Endodermal cell (in vitro differentiated cells): ENCODE data around the gene IDI2. TPM values are rescaled to one million over a fixed set of nuclear protein-coding genes. Genes with fewer than 3 reads are reported as not detected.

Source experiments
- DNase-seq: peaks from one replicate; pipeline ENCODE4 v3.0.0-alpha.2; 2017
- H3K27ac ChIP-seq: 2 replicates; pipeline ENCODE4 v1.5.1; 2013; ENCODE audit warnings: mild to moderate bottlenecking, low read depth, low read length, moderate library complexity
- H3K27me3 ChIP-seq: 2 replicates; pipeline ENCODE4 v1.6.1; 2013; ENCODE audit warnings: mild to moderate bottlenecking, low read length, moderate library complexity; ENCODE audit not compliant: insufficient read depth, control insufficient read depth, poor library complexity, severe bottlenecking
- H3K36me3 ChIP-seq: 2 replicates; pipeline ENCODE4 v1.7.0; 2013; ENCODE audit warnings: mild to moderate bottlenecking, low read length, moderate library complexity; ENCODE audit not compliant: control insufficient read depth, insufficient read depth
- H3K4me1 ChIP-seq: one replicate; pipeline ENCODE4 v1.7.0; 2013; ENCODE audit warnings: low read length; ENCODE audit not compliant: control insufficient read depth, insufficient read depth
- H3K4me3 ChIP-seq: 2 replicates; pipeline ENCODE4 v1.5.1; 2013; ENCODE audit warnings: mild to moderate bottlenecking, low read length, moderate library complexity
- H3K9ac ChIP-seq: 2 replicates; pipeline ENCODE4 v1.6.1; 2013; ENCODE audit warnings: mild to moderate bottlenecking, low read length, moderate library complexity; ENCODE audit not compliant: poor library complexity, severe bottlenecking; ENCODE audit errors: extremely low read depth
- H3K9me3 ChIP-seq: 2 replicates; pipeline ENCODE4 v1.6.1; 2013; ENCODE audit warnings: mild to moderate bottlenecking, low read length, moderate library complexity; ENCODE audit not compliant: control insufficient read depth
- H3K27ac Mint-ChIP-seq: 2 replicates; pipeline ENCODE4 v1.8.0; 2020; ENCODE audit warnings: mixed read lengths
- H3K27me3 Mint-ChIP-seq: 2 replicates; pipeline ENCODE4 v1.8.0; 2021; ENCODE audit warnings: mild to moderate bottlenecking, mixed read lengths; ENCODE audit not compliant: insufficient read depth
- H3K36me3 Mint-ChIP-seq: 2 replicates; pipeline ENCODE4 v1.8.0; 2020; ENCODE audit warnings: low read depth, mixed read lengths
- H3K4me1 Mint-ChIP-seq: 2 replicates; pipeline ENCODE4 v1.8.0; 2020; ENCODE audit warnings: mixed read lengths
- H3K4me3 Mint-ChIP-seq: 2 replicates; pipeline ENCODE4 v1.8.0; 2020; ENCODE audit warnings: mild to moderate bottlenecking, moderate library complexity, mixed read lengths
- H3K9me3 Mint-ChIP-seq: 2 replicates; pipeline ENCODE4 v1.8.0; 2020; ENCODE audit warnings: mild to moderate bottlenecking, mixed read lengths
- CTCF ChIP-seq: fragments of 200-600 bp; sonication (generic); conservative IDR thresholded peaks from 2 replicates; pipeline ENCODE4 v1.5.0; 2021; ENCODE audit warnings: antibody characterized with exemption, mild to moderate bottlenecking
- WGBS, 2 experiments: methylation state at CpG; one replicate each; pipeline versions ENCODE4 v1.1.5 to v1.1.7; 2013; ENCODE audit warnings: missing lambda C conversion rate in 2 of 2, mixed read lengths in 1 of 2; ENCODE audit not compliant: insufficient coverage in 1 of 2, insufficient read length in 1 of 2; 5-methylcytosine and 5-hydroxymethylcytosine counted together
- total RNA-seq, 2 donors: library from RNA; stranded (reverse); fragmentation: NEBNext Ultra II Directional in 1 of 2; extraction: Animal tissue kit (Norgen Biotek cat#: 25700) in 1 of 2; gene quantifications; 2 replicates in 1 of 2; 3 replicates in 1 of 2; pipeline ENCODE4 v1.2.1, GENCODE V29; 2021

Gene IDI2
- total RNA-seq, 2 donors from 2014 or later, result not detected

GRCh38 chr10:1044964-1045363 lies 19.3 kb upstream of the IDI2 start:
- Mint-ChIP-seq H3K27me3 (no peaks in the 10 kb centered on the region), H3K9me3 (no peaks in the 10 kb centered on the region), H3K36me3 (peaks cover 38% of the 10 kb centered on the region), H3K4me3 (peak overlapping the region; percentile 4), H3K27ac (no peak overlapping the region), H3K4me1 (peaks cover 10% of the 10 kb centered on the region)
- H3K9ac ChIP-seq, result no peak overlapping the region
- no peaks in the 10 kb centered on the region for H3K4me1 ChIP-seq
- H3K4me3 ChIP-seq, result peak overlapping the region; percentile 75
- DNase-seq, result no peak
- no peak overlapping the region for H3K27ac ChIP-seq
- TF ChIP-seq CTCF, result no peak
- 94% methylated on average over 4 of the region's 4 CpGs for WGBS, 2 experiments
- peaks cover 57% of the 10 kb centered on the region for H3K36me3 ChIP-seq
- no peaks in the 10 kb centered on the region for H3K9me3 ChIP-seq
- H3K27me3 ChIP-seq, result no peaks in the 10 kb centered on the region

GRCh38 chr10:1044146-1044545 lies 18.5 kb upstream of the IDI2 start:
- H3K9ac ChIP-seq, result no peak overlapping the region

GRCh38 chr10:1043532-1043995 lies 17.9 kb upstream of the IDI2 start:
- H3K9me3 ChIP-seq, result no peaks in the 10 kb centered on the region
- H3K27ac Mint-ChIP-seq, result no peak overlapping the region
- no peak for DNase-seq
- H3K36me3 Mint-ChIP-seq, result peaks cover 39% of the 10 kb centered on the region
- H3K36me3 ChIP-seq, result peaks cover 63% of the 10 kb centered on the region
- H3K4me3 ChIP-seq, result no peak overlapping the region
- no peaks in the 10 kb centered on the region for H3K9me3 Mint-ChIP-seq
- H3K4me3 Mint-ChIP-seq, result no peak overlapping the region
- no peaks in the 10 kb centered on the region for H3K27me3 ChIP-seq
- no peaks in the 10 kb centered on the region for H3K4me1 ChIP-seq
- no peaks in the 10 kb centered on the region for H3K27me3 Mint-ChIP-seq
- 90 to 94% methylated on average over 8 to 12 of the region's 12 CpGs for WGBS, 2 experiments
- peaks cover 10% of the 10 kb centered on the region for H3K4me1 Mint-ChIP-seq
- no peak overlapping the region for H3K27ac ChIP-seq
- TF ChIP-seq CTCF, result no peak
- no peak overlapping the region for H3K9ac ChIP-seq

More at GRCh38 chr10:1044146-1044545, 18.5 kb upstream of the IDI2 start:
- Histone ChIP-seq H3K36me3 (peaks cover 63% of the 10 kb centered on the region), H3K4me1 (no peaks in the 10 kb centered on the region), H3K9me3 (no peaks in the 10 kb centered on the region), H3K27ac (no peak overlapping the region), H3K27me3 (no peaks in the 10 kb centered on the region), H3K4me3 (peak overlapping the region; percentile 75)
- H3K9me3 Mint-ChIP-seq, result no peaks in the 10 kb centered on the region
- H3K4me3 Mint-ChIP-seq, result no peak overlapping the region
- H3K4me1 Mint-ChIP-seq, result peaks cover 10% of the 10 kb centered on the region
- no peak for DNase-seq
- WGBS, 2 experiments, result 92 to 95% methylated on average over 4 of the region's 4 CpGs
- H3K36me3 Mint-ChIP-seq, result peaks cover 39% of the 10 kb centered on the region
- TF ChIP-seq CTCF, result no peak
- no peaks in the 10 kb centered on the region for H3K27me3 Mint-ChIP-seq
- H3K27ac Mint-ChIP-seq, result no peak overlapping the region
